Measurements from ENCODE around the gene OR2B2.
A peak's percentile ranks its signal among the peaks of the same experiment; 100 is the strongest.
"Not testable (repeated sequence)": the region's sequence is repeated elsewhere in the genome, so short reads cannot be mapped to it uniquely, and the experiment has no call there.

OR2B2 gene

DNA sequence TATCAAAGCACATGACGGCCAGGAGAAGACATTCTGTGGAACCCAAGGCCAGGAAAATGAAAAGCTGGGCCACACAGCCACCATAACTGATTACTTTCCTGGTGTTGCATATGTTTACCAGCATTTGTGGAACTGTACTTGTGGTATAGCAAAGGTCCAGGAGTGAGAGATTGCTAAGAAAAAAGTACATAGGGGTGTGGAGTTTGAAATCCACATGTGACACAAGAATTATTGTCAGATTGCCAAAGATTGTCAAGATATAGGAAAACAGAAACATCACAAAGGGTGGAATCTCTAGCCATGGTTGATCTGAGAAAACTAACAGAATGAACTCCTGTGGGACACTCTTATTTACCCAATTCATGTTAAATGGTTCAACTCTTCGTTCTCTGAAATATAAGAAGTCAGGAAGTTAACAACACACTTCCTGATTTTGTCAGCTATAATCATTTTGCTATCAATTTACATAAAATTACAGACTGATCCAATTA lies at the start of gene OR2B2:
Gene OR2B2, minus strand, starts transcription at position 441 of the 491 bp plus-strand sequence. Its CDS starts 77 bp downstream, at position 364.
- DNase-seq (ENCODE audit: low read depth): no peak

- no peak for DNase-seq (ENCODE audit: low read depth)
Measured at GRCh38 chr6:27957516-27957915, 45.3 kb upstream of the OR2B2 start.

DNA sequence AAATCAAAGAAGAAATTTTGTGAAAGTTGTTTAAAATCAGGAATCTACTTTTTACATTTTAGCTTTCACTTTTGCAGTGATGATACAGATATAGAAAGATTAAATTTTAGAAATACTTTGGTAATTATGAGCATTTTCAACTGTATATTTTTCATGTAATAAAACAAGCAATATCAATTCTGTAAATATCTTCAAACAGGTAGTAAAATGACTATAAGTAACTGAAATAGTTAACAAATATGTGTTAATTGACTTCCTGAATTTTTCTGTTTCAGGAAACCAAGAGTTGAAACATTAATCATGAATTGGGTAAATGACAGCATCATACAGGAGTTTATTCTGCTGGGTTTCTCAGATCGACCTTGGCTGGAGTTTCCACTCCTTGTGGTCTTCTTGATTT lies 44.7 kb upstream of the OR2B2 start, which contains the start of gene OR2B6:
Gene OR2B6, plus strand, starts transcription at position 301 of the 400 bp plus-strand sequence. Its CDS starts 0 bp downstream, at position 301.
- no peak for DNase-seq (ENCODE audit: low read depth)

GRCh38 chr6:27951040-27951439 lies 38.8 kb upstream of the OR2B2 start:
- no peak for DNase-seq (ENCODE audit: low read depth)

DNA sequence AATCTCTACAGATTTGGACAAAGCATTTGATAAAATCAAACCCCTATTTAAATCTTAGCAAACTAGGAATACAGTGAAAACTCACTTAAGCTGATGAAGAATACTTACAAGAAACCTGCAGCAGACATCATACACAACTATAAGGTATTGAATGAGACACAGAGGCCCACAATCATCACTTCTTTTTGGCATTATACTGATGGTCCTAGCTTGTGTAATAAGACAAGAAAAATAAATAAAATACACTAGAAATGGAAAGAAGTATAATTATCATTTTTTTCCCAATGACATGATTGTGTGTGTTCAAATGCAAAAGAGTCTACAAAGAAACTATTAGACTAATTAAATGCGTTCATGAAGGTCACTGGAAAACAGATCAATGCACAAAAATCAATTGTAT lies 36.0 kb upstream of the OR2B2 start:
- DNase-seq (ENCODE audit: low read depth): no peak

- DNase-seq (ENCODE audit: low read depth): not testable (repeated sequence)
Measured at GRCh38 chr6:27943072-27943471, 30.9 kb upstream of the OR2B2 start.

GRCh38 chr6:27940766-27941165 lies 28.6 kb upstream of the OR2B2 start:
- DNase-seq (ENCODE audit: low read depth): no peak

DNA sequence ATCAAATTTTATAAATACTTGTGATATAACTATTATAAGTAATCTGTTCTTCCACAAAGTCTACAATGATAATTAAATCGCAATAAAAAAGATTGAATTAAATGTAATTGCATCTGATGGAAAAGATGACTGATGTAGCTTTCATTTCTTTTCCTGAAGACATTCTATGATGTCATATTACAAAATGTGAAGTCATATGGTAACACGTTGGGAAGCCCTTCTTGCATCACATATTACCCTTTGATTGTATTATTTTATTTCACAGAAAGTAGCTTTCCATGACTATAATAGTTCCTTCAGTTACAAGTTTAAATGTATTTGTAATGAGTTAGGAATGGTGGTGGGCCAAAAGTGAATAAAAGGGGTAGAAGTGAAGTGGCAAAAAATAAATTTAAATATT lies 19.0 kb upstream of the OR2B2 start:
- DNase-seq (ENCODE audit: low read depth): no peak

DNA sequence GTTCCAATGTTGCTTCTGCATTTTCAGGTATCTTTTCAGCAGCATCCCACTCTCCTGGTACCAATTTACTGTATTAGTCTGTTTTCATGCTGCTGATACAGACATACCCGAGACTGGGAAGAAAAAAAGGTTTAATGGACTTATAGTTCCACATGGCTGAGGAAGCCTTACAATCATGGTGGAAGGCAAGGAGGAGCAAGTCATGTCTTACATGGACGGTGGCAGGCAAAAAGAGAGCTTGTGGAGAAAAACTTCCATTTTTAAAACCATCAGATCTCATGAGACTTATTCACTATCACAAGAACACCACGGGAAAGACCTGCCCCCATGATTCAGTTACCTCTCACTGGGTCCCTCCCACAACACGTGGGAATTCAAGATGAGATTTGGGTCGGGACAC lies 17.7 kb upstream of the OR2B2 start:
- DNase-seq (ENCODE audit: low read depth): not testable (repeated sequence)

DNA sequence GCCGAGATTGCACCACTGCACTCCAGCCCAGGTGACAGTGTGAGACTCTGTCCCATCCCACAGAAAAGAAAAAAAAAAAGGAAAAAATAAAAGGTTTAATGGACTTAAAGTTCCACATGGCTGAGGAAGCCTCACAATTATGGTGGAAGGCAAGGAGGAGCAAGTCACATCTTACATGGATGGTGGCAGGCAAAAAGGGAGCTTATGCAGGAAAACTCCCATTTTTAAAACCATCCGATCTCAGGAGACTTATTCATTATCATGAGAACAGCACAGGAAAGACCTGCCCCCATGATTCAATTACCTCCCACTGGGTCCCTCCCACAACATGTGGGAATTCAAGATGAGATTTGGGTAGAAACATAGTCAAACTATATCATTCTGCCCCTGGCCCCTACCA lies 15.8 kb upstream of the OR2B2 start:
- not testable (repeated sequence) for DNase-seq (ENCODE audit: low read depth)

- no peak for DNase-seq (ENCODE audit: low read depth)
Measured at GRCh38 chr6:27924179-27924578, 12.0 kb upstream of the OR2B2 start.

DNA sequence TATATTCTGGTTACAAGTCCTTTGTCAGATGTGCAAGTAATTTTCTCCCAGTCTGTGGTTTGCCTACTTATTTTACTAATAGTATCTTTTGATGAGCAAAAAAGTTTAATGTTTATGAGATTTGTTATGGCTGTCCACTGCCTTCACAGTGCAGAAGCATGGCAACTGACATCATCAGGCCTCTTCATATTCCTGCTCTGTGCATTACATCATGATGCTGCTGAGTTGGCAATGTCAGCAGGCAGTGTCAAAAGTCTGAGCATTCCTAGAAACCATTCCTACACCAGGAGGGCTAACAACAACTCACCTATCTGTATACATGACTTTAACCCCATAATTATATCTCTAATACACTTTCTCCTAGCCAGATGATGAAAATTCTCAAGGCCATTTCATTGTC lies 10.8 kb upstream of the OR2B2 start:
- DNase-seq (ENCODE audit: low read depth): no peak

DNA sequence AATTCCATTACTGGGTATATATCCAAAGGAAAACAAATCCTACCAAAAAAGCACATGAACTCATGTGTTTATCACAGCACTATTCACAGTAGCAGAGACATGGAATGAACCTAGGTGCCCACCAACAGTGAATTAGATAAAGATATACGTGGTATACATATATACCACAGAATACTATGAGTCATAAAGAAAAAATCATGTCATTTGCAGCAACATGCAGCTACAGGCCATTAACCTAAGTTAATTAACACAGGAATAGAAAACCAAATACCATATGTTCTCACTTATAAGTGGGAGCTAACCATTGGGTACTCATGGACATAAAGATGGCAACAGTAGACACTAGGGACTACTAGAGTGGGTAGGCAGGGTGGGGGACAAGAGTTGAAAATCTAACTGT lies 4.2 kb downstream of the OR2B2 start:
- DNase-seq (ENCODE audit: low read depth): no peak

GRCh38 chr6:27902335-27903314 lies 9.6 kb downstream of the OR2B2 start:
- DNase-seq (ENCODE audit: low read depth): peak; percentile 67

DNA sequence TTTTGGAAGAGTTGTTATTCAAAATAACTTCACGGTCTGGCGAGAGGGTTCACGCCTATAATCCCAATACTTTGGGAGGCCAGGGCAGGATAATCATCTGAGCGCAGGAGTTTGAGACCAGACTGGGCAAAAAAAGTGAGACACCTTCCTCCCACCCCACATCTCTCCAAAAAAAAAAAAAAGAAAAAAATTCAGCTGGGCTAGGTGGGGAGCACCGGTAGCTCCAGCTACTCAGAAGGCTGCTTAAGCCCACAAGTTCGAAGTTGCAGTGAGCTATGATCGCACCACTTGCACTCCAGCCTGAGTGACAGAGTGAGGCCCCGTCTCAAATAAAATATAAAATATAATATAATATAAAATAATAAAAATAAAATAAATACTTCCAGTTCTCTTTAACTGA lies 10.4 kb downstream of the OR2B2 start:
- DNase-seq (ENCODE audit: low read depth): no peak

- not testable (repeated sequence) for DNase-seq (ENCODE audit: low read depth)
Measured at GRCh38 chr6:27900197-27900596, 12.0 kb downstream of the OR2B2 start.

DNA sequence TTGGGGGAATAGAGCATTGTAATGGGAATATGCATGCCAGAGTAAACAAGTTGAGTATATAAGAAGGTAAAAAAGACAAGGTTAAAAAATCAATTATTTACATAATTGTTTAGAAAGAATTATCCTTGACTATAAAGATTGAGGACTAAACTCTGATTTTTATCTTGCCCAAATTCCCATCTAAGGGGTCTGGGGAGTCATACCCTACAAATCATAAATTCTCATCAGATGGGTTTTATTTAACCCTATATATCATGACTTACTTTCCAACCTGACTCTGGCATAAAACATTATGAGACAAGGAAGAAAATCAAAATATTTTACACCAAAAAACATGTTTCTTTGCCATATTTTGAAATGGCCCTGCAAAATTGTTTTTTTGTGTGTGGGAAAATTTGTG lies 12.7 kb downstream of the OR2B2 start:
- no peak for DNase-seq (ENCODE audit: low read depth)

DNA sequence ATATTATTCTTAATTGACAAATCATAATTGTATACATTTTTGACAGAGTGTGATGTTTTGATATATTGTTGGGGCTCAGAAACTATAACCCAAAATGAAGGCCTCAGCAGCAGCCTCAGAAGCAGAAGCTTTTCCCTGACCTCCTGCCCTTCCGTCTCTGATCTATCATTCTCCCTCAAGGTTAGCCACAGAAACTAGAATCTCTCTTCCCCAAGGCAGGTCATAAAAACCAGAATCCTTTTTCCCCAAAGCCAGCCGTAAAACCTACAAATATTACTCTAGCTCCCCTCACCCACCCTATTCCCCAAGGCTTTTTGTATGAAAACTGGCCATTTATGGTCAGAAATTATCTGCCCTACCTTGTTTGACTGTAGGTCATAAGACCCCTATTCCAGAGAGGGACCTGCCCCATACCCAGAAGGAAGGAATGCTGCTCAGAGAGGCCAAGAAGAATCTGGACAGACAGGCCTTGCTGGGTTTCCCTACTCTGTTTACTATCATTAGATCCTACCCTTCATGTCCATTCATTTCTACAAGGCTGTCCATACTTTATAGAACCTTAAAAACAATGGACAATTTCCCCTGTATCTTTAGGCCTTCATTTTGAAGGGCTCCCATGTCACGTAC lies 14.5 kb downstream of the OR2B2 start:
- no peak for DNase-seq (ENCODE audit: low read depth)

DNA sequence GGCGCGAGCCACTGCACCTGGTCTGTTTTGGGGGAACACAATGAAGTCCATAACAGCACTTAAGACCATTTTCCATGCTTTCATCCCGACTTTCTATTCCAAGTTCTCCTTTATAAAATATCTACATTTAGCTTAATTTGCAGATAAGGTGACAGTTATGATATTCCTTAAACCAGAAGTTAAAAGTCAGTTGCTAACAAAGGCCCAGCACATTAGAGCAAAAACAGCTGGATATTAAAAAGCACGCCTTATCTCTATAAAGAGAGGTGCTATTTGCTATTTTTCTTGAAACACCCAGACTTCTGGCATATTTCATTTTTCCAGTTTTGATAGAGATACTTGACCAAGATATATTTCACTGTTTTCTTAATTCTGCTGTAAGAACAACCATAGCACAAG lies 15.8 kb downstream of the OR2B2 start:
- DNase-seq (ENCODE audit: low read depth): no peak

- DNase-seq (ENCODE audit: low read depth): peak; percentile 43
Measured at GRCh38 chr6:27894839-27895762, 17.1 kb downstream of the OR2B2 start.

DNA sequence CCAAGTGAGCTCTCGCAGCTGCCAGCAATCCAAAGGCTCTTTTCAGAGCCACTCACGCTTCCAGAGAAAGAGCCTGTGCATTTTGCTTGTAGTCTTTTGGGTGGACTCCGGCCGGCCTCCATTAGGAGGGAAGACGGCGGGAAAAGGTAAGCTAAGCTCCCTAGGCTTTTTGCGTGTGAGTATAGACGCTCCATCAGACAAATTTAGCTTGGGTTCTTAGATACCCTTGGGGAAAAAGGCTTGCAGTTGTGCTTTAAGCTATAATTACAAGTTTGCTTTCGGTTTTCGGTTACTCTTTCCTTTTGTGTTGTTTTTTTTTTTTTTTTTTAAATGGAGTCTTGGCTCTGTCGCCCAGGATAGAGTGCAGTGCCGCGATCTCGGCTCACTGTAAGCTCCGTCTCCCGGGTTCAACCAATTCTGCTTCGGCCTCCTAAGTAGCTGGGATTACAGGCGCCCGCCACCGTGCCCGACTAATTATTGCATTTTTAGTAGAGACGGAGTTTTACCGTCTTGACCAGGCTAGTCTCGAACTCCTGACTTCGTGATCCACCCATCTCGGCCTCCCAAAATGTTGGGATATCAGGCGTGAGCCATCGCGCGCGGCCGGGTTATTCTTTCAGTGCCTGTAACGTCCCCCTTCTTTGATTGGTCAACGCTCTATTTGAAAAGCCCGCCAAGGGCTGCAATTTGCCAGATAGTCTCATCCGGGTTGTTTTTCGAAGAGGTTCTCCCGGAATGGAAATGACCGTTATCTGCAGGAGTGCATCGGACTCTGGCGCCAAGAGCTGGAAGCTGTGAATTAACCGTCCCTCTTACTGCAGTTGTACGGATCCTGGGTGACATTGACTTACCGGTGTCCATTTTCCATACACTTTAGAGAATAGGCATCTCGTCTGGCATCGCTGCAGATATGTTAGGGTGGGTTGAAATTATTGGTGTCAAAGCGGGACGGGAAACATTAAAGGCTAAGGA lies 18.1 kb downstream of the OR2B2 start:
- peak; percentile 55 for DNase-seq (ENCODE audit: low read depth)

Data from T-helper 22 cell (primary cell).